ENCODE data around the gene RPAP3.
"Not testable (repeated sequence)": the region's sequence is repeated elsewhere in the genome, so short reads cannot be mapped to it uniquely, and the experiment has no call there.

RPAP3 gene

GRCh38 chr12:47636908-47637780 is 68.7 kb downstream of the RPAP3 start:
- TF ChIP-seq CTCF (IDR thresholded peaks at IDR 0.05; ENCODE audit: low read depth, low read length), result peak; percentile 73
- no peak overlapping the region for H3K4me3 ChIP-seq (replicated peaks in 1 of 2; ENCODE audit: low read depth in 2 of 2, low read length in 2 of 2)
- peak; percentile 12 to 50 for DNase-seq (ENCODE audit: low read depth in 2 of 2)

GRCh38 chr12:47635770-47636169 is 70.1 kb downstream of the RPAP3 start:
- not testable (repeated sequence) for H3K4me3 ChIP-seq (replicated peaks in 1 of 2; ENCODE audit: low read depth in 2 of 2, low read length in 2 of 2); DNase-seq (ENCODE audit: low read depth in 2 of 2)

GRCh38 chr12:47634127-47634526 is 71.7 kb downstream of the RPAP3 start:
- H3K4me3 ChIP-seq (replicated peaks in 1 of 2; ENCODE audit: low read depth in 2 of 2, low read length in 2 of 2), result no peak overlapping the region
- DNase-seq (ENCODE audit: low read depth in 2 of 2), result no peak
- no peak for TF ChIP-seq CTCF (IDR thresholded peaks at IDR 0.05; ENCODE audit: low read depth, low read length)

GRCh38 chr12:47621960-47622359 is 83.9 kb downstream of the RPAP3 start:
- TF ChIP-seq CTCF (IDR thresholded peaks at IDR 0.05; ENCODE audit: low read depth, low read length), result no peak
- H3K4me3 ChIP-seq (replicated peaks in 1 of 2; ENCODE audit: low read depth in 2 of 2, low read length in 2 of 2), result no peak overlapping the region
- no peak for DNase-seq (ENCODE audit: low read depth in 2 of 2)

GRCh38 chr12:47617476-47617875 is 88.4 kb downstream of the RPAP3 start:
- H3K4me3 ChIP-seq (replicated peaks in 1 of 2; ENCODE audit: low read depth in 2 of 2, low read length in 2 of 2), result no peak overlapping the region
- no peak for TF ChIP-seq CTCF (IDR thresholded peaks at IDR 0.05; ENCODE audit: low read depth, low read length)
- no peak for DNase-seq (ENCODE audit: low read depth in 2 of 2)

GRCh38 chr12:47616440-47616839 is 89.4 kb downstream of the RPAP3 start:
- no peak for TF ChIP-seq CTCF (IDR thresholded peaks at IDR 0.05; ENCODE audit: low read depth, low read length)
- DNase-seq (ENCODE audit: low read depth in 2 of 2), result peak in 1 of 2 donors; percentile 15
- H3K4me3 ChIP-seq (replicated peaks in 1 of 2; ENCODE audit: low read depth in 2 of 2, low read length in 2 of 2), result no peak overlapping the region

GRCh38 chr12:47615711-47616110 is 90.1 kb downstream of the RPAP3 start:
- TF ChIP-seq CTCF (IDR thresholded peaks at IDR 0.05; ENCODE audit: low read depth, low read length), result no peak
- DNase-seq (ENCODE audit: low read depth in 2 of 2), result no peak
- no peak overlapping the region for H3K4me3 ChIP-seq (replicated peaks in 1 of 2; ENCODE audit: low read depth in 2 of 2, low read length in 2 of 2)
